NCI-H460 (cell line): ENCODE data around the gene NFIC. TPM values are rescaled to one million over a fixed set of nuclear protein-coding genes. Genes with fewer than 3 reads are reported as not detected.

Experiments used
- DNase-seq: peaks from one replicate; pipeline ENCODE4 v3.0.0-alpha.2; 2016; ENCODE audit warnings: low read depth; ENCODE audit errors: extremely low read depth
- total RNA-seq: library from RNA; depleted of rRNA; stranded (reverse); fragments of >200 nt; shearing (Covaris generic); gene quantifications from 2 replicates; pipeline ENCODE4 v1.2.3, GENCODE V29; 2014

The NFIC gene
- total RNA-seq, 1 experiment from 2014 or later: 10.1 TPM

DNA sequence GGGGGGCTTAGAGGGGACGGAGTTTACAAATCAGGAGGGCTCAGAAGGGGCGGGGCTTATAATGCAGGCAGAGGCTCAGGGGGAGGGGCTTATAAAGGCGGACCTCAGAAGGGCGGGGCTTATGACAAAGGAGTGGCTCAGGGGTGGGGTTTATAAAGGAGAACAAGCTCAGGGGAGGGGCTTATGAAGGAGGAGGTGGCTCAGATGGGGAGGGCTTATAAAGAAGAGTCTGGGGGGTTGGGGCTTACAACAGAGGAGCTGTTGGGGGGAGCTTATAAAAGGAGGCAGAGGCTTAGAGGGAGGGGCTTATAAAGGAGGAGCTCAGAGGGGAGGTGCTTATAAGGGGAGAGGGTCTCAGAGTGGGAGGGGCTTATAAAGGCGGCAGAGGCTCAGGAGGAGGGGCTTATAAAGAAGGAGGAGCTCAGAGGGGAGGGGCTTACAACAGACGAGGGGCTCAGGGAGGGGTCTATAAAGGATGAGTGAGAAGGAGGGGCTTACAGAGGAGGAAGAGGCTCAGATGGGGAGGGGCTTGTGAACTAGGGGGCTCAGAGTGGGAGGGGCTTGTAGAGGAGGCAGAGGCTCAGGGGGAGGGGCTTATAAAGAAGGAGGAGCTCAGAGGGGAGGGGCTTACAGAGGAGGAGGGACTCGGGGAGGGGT lies 112.9 kb downstream of the NFIC start:
- no peak for DNase-seq

DNA sequence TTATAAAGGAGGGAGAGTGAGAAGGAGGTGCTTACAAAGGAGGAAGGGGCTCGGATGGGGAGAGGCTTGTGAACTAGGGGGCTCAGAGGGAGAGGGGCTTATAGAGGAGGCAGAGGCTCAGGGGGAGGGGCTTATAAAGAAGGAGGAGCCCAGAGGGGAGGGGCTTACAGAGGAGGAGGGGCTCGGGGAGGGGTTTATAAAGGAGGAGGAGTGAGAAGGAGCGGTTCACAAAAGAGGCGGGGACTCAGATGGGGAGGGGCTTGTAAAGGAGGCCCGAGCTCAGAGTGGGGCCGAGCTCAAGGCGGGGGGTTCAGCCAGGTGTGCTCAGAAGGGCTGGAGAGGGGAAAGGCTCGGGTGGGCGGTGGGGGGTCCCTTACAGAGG lies 113.4 kb downstream of the NFIC start:
- no peak for DNase-seq

DNA sequence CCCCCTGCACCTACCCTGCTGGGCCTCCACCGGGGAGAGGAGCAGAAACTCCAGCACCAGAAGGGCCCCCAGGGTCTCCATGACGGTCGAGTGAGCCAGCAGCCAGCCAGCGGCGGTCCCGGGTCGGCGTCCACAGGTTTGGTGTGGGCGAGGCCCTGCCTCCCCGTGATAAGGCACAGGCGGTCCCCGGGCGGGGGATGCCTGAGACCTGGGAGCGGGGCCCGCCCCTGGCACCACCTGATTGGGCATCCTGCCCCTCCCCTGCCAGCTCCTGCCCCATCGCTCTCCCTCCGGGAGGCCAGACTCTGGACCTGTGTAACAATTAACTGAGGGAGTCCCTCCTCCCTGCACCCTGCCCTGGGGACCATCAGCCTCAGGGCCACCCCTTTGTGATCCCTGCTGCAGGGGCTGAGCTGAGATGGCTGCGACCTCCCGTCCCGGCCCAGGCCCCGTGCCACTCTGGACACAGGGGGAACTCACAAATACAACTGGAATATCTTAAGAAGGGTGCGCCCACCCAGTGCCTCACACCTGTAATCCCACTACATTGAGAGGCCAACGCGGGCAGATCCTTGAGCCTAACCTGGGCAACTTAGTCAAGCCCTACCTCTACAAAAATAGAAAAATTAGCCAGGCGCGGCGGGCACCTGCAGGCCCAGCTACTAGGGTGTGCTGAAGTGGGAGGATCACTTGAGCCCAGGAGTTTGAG lies 114.2 kb downstream of the NFIC start, which contains the start of gene SMIM24:
SMIM24 (minus strand) TSS at position 143 of the 709 bp plus-strand sequence; CDS start at position 81, 62 bp downstream.
- no peak for DNase-seq

DNA sequence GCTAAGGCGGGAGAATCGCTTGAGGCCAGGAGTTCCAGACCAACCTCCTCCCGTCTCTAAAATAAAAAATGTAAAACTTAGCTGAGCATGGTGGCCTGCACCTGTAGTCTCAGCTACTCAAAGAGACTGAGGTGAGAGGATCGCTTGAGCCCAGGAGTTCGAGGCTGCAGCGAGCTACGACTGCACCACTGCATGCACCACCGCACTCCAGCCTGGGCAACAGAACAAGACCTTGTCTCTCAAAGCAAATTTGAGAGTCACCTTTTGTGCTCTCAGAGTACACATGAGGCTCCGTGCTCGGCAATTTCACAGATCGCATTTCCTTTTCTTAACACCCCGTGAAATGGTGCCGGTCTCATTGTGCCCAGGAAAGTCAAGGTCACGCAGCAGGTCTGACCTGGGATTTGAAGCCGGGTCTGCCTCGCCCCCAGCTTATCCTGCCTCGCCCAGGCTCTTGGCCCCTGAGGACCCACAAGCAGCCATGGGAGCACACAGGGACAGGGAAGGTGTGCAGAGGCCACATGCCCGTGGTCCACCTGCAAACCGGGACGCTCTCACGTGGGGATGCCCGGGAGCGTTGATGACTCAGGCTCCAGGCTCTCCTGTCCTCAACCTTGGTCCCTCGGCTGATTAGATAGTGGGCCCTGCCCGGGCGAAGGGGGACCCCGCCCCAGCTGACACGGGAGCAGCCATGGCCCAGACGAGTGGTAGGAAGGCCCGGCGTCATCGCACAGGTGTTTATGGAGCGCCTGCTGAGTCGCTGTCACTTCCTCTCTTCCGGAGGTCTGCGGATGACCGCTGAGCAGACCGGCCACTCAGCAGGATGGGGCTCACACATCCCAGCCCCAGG lies 115.1 kb downstream of the NFIC start:
- no peak for DNase-seq

DNA sequence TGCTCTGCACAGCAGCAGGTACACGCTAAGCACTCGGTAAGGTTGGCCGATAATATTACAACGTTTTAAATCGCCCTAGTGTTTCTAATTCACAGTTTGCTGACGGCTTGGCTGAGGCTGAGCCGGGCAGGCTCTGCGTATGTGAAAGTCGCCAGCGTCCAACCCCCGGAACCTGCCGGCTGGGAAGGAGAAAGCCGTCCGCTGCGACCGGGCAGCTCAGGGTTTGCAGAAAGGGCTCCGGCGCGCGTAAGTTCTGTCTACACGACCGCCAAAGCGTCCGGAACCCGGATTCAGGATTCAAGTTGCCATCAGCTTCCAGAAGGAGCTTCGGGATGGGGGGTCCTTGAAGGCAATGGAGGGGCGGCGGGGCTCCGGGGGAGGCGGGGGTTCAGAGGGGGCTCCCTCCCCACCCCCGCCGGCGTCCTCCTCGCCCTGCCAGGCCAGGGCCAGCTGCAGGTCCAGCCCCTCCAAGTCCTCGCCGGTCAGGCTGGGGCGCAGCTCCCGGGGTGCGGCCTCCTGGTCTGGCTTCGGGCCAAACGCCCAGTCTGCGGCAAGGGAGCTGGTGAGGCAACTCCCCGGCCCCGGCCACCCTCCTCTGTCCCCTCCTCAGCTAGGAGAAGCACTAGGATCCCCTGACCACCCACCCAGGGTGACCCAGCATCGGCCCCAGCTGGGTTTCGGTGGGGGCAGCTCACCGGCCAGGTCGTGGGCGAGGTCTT lies 116.3 kb downstream of the NFIC start:
- DNase-seq: no peak

DNA sequence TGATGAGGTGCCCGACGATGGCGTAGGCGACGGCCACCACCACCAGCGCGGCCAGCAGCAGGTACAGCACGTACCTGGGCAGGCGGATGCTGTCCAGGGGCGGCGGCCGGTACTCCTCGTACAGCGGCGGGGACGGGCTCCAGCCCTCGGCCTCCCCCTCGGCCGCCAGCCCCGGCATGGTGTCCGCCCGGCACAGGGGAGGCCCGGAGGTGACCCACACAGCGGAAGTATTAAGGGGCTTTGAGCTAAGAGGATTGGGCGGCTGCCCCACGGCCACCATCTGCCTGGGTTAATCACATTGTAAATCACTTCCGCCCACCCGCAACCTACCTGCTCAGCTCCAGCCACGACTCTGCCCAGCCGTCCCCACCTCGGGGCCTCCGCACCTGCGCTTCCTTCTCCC lies 116.8 kb downstream of the NFIC start, which contains the start of gene SMIM44:
SMIM44 (minus strand) TSS at position 216 of the 403 bp plus-strand sequence; CDS start at position 178, 38 bp downstream.
- DNase-seq: no peak

DNA sequence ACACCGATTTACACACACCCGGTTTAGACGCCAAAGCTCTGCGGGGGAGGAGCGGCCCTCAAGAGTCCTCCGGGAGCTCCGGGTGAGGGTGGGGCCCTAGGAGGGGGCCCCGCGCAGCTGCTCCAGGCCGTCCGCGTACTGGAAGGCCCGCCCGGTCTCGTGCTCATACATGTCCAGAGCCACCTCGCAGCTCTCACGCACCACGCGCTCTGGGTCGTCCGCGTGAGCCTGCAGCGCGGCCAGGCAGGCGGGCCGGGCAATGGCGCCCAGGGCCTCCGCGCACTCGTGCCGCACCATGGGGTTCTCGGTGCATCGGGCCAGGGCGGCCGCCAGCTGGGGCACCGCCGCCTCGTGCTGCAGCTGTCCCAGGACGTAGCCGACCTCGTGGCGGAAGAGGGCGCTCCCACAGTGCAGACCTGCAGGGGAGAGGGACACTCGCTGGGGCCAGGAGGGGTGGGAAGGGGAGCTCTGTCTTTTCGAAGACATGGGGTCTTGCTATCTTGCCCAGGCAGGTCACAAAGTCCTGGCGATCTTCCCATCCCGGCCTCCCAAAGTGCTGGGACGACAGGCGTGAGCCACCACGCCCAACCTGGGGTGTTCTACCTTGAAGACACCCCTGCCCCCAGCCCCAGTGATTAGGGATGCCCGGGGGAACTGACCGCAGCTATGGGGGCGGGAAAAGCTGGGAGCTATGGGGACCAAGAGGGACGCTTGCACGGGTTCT lies 125.2 kb downstream of the NFIC start:
- no peak for DNase-seq

DNA sequence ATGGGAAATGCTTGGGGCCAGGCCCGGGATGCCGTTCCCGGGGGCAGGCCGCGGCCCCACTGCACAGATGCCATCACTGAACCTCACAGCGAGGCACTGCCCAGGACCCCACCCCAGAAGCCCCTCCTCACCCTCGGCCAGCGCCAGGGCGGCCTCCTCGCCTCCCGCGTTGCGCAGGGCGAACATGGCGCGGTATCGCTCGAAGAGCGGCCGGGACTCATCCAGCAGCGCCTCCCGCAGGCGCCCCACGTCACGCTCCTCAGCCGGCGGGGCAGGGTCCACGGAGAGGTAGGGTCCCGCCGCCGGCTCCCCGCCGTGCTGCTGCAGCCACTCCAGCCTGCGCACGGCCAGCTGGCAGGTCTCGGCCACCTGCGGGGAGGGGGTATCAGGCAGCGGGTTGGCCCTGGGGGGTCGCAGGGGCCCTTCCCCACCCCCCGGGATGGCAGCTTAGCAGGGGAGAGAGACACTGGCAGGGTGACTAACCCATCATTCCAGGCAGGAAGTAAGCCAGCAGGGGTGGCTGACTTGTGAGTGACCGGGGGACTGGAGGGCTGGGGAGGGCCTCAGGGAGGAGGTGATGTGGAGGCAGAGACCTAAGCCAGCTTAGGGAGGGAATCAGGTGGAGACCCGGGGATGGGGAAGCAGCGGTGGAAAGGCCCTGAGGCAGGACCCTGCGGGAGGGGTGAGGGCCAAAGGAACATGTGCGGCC lies 125.9 kb downstream of the NFIC start:
- DNase-seq: no peak

DNA sequence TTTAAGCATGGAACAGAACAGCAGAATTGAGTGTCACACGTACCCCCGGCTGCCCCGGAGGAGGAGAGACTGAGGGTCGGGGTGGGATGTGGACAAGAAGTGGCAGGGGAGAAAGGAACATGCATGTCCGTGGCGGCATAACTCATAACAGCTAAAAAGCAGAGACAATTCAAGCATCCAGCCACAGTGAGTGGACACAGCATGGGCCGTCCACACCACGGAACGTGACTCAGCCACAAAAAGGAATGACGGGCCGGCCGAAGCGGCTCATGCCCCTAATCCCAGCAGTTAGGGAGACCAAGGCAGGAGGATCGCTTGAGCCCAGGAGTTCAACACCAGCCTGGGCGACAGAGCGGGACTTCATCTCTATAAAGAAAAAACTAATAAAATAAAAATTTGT lies 126.5 kb downstream of the NFIC start:
- no peak for DNase-seq

DNA sequence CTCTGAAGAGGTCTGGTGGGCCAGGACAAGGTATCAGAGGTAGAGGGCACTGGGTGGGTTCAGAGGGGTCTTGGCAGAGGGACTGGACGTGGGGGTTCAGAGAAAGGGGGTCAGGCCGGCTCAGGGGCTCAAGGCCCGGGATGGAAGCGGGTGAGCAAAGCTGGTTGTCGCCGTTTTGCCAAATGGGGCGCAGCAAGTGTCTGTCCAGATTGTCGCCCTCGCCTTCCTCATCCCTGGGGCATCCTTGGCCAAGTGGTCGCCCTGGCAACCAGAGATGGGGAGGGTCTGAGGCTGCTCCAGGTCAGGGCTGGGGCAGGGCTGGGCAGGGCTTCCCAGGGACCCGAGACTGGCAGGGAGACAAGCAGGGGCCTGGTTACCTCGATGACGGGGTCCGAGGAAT lies 127.3 kb downstream of the NFIC start:
- no peak for DNase-seq

DNA sequence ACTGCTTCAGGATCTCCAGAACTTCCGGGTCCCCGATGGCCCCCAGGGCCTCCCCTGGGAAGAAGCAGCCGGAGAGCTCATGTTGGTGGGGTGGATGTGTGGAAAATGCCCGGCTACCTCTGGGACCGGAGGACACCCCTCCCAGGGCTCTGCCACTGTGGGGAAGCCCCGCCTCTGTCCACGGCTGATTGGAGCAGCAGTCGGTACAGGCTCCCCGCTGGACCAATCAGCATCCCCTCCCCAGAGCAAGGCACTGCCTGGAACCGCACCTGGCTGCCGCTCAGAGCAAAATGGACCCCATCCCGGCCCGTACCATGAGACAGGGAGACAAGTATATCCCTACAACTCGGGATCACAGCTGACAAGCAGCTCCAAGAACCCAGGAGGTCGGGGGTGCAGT lies 127.7 kb downstream of the NFIC start:
- no peak for DNase-seq

DNA sequence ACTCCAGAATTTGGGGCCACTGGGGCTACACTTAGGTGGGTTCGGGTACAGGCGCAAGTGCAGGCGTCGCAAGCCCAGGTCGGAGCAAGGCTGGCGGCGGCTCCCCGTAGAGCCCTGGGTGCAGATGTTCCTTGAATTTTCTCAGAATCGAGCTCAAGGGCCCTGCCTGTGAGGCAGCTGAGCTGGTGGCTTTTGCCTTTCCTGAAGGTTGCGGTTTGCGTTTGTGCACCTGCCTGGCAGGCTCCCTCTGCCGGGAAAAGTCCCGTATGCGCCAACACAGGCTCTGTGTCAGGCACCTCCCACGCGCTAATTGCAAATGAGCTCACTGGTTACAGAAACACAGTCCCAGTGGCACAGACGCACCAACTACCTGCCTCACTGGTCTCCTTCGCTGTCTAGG lies 128.2 kb downstream of the NFIC start:
- DNase-seq: no peak

DNA sequence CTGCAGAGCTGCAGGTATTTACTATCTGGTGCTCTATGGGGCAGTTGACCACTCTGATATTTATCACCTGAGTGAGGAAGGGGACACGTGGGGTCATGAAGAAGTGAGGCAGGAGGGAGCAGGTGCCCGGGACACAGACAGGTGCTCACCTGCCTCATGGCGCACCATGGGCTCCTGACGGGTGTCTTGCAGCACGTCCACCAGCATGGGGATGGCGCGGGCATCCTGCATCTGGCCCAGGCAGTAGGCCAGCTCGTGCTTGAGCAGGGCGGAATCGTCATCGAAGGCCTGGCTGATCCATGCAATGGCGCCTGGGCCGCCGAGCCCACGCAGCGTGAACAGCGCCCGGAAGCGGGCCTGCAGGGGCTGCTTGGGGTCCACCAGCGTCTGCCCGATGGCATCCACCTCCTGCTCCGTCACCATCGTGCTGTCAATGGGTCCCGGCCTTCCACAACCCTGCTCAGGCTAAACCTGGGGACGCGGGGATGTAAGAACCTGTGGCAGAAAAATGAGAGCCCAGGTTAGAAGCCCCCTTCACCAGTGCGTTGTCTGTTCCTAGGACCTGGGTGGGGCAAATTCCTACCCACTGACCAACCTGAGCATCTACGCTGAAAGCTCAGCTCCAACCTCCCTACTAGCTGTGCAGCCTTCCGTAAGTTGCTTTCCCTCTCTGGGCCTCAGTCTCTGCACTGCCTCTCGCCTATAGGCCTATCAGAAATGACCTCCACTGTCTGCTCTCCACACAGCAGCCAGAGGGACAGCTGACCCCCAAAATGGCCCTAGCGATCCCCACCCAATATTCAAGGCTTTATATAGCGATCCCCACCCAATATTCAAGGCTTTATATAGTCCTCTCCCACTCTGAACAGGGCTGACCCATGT lies 130.2 kb downstream of the NFIC start:
- DNase-seq: no peak

DNA sequence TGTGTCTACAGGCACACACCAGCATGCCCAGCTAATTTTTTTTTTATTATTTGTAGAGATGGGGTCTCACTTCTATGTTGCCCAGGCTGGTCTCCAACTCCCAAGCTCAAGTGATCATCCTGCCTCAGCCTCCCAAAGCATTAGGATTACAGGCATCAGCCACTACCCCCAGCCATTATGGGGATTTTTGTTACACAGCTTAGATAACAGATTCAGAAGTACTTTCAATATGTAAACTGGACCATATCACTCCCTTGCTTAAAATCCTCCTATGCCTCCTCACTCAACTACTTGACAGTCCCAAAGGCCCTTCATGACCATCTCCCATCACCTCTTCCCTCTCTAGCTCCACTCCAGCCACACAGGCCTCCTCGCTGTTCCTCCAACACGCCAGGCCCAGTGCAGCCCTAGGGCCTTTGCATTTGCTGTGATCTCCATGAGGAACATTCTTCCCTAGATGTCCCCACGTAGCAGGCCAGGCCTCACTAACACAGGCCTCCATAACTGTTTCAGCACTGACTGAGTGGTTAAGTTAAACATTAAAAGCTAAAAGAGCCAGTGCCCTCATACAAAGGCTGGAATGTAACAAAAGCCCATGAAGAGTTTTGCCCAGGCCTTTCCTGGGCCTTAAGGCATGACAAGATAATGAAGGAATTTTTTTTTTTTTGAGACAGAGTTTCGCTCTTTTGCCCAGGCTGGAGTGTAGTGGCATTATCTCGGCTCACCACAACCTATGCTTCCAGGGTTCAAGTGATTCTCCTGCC lies 131.6 kb downstream of the NFIC start:
- no peak for DNase-seq

DNA sequence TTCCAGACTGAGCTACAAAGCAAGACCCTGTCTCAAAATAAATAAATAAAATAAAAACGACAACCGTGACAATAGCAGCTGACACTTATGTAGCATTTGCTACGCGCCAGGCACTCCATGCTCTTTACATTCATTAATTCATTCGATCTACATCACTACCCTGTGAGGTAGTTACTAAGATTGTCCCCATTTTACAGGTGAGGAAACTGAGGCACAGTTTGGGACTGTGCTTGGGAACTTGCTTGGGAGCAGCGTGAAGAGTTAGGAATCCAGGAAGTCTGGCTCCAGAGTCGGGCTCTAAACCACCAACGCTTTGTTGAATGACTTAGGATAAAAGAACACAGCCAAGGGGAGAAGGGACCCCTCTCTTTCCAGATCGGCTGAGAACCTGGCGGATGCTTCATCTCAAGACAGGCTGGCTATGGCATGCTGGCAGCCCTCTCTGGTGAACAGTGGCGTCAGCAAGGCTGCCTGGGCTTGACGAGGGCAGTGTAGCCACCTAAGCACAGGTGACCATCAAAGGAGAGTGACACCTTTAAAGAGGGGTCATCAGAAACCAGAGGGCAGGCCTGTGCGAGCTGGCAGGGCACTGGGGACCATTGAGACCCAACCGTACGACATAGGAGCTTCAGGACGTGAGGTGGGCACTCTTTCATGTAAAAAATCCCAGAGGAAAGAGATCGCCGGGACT lies 133.5 kb downstream of the NFIC start:
- no peak for DNase-seq

DNA sequence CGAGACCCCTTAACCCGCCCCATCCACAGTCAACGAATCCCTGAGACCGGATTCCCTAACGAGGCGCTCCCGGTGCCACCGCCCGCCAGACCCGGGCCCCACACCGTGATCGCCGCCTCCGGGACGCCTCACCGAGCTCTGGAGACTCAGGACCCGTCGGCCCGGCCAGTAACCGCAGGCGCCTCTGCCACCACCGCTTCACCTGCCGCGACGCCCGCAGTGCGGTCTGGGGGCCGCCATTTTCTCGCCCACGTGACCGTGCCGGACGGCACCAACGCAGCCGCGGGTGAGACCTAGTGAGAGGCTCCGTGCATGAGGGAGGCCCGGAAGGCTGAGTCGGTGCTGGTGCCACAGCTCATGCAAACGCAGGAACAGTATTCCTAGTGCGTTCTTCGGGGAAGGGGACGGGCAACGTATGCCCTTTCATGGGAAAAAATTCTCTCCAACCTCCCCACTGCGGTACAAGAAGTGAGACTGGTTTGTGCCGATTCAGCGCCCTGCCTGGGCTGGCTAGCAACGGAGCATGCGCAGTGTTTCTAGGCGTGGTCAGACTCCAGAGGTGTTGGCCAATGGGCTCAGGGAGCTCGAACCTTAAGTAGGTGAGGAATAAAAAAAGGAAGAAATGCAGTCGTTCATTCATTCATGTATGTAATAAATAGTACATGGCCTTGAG lies 134.2 kb downstream of the NFIC start, which contains the start of gene DOHH:
DOHH (minus strand) TSS at position 246 of the 673 bp plus-strand sequence. CDS start 3,860 bp downstream, outside the sequence.
- DNase-seq: peak; percentile 93
